ENCODE data around the gene RUSC2.

- TF ChIP-seq, protein P1, sequence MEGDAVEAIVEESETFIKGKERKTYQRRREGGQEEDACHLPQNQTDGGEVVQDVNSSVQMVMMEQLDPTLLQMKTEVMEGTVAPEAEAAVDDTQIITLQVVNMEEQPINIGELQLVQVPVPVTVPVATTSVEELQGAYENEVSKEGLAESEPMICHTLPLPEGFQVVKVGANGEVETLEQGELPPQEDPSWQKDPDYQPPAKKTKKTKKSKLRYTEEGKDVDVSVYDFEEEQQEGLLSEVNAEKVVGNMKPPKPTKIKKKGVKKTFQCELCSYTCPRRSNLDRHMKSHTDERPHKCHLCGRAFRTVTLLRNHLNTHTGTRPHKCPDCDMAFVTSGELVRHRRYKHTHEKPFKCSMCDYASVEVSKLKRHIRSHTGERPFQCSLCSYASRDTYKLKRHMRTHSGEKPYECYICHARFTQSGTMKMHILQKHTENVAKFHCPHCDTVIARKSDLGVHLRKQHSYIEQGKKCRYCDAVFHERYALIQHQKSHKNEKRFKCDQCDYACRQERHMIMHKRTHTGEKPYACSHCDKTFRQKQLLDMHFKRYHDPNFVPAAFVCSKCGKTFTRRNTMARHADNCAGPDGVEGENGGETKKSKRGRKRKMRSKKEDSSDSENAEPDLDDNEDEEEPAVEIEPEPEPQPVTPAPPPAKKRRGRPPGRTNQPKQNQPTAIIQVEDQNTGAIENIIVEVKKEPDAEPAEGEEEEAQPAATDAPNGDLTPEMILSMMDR (conservative IDR thresholded peaks at IDR 0.05; ENCODE audit: low read depth, low read length), result no peak
- TF ChIP-seq POLR2A (IDR thresholded peaks at IDR 0.05; ENCODE audit: low read depth, low read length) (no peak), ELK1 (IDR thresholded peaks at IDR 0.05; ENCODE audit: borderline replicate concordance, low read depth, low read length) (no peak), BHLHE40 (IDR thresholded peaks at IDR 0.05; ENCODE audit: low read depth, low read length) (no peak)
Measured at GRCh38 chr9:35470894-35471293, 19.0 kb upstream of the RUSC2 start.

Data from IMR-90 (cell line).